Endothelial cell of umbilical vein (primary cell): Measurements from ENCODE around the gene MYT1. TPM values are rescaled to one million over a fixed set of nuclear protein-coding genes. Genes with fewer than 3 reads are reported as not detected.

Experiments used
- BruUV-seq: library from RNA; stranded (reverse); fragments of 400-500 nt; replicated peaks from 2 replicates; lab custom pipeline; 2021; lab: Mats Ljungman, UMichigan
- CTCF ChIA-PET: fragments of 300-600, 350-600 bp; sonication (Branson Sonifier 250); formaldehyde crosslinking; loops from one replicate; lab custom pipeline; 2021; ENCODE audit warnings: antibody characterized with exemption, inconsistent platforms; lab: Charles Lee
- POLR2A ChIA-PET: fragments of 300-600, 350-600 bp; sonication (Branson Sonifier 250); formaldehyde crosslinking; loops from one replicate; lab custom pipeline; 2021; ENCODE audit warnings: antibody characterized with exemption, inconsistent platforms; lab: Charles Lee
- DNase-seq: peaks from one replicate; pipeline ENCODE4 v3.0.0-alpha.2; 2011; ENCODE audit warnings: low read depth, low spot score
- FAIRE-seq: peaks from 2 replicates; lab custom pipeline; 2011; peaks lifted over from hg19 to GRCh38; lab: Jason Lieb, UNC
- H2AFZ ChIP-seq: 2 replicates; pipeline ENCODE4 v1.6.0; 2012; ENCODE audit warnings: low read depth, low read length, control low read depth, inconsistent platforms
- H3K27ac ChIP-seq: 2 replicates; pipeline ENCODE4 v1.5.1; 2011; ENCODE audit warnings: low read depth, mild to moderate bottlenecking, control low read depth, low read length, moderate library complexity; ENCODE audit not compliant: insufficient read depth
- H3K27me3 ChIP-seq, 2 experiments: 2 replicates each; pipeline versions ENCODE4 v1.6.0 to v1.6.1; 2011; ENCODE audit warnings: low read length in 2 of 2, mixed read lengths in 1 of 2; ENCODE audit not compliant: control insufficient read depth in 2 of 2, insufficient read depth in 2 of 2
- H3K36me3 ChIP-seq, 2 experiments: 2 replicates in 1 of 2; 3 replicates in 1 of 2; pipeline ENCODE4 v1.5.1; 2011; ENCODE audit warnings: low read length in 2 of 2, mild to moderate bottlenecking in 1 of 2, moderate library complexity in 1 of 2; ENCODE audit not compliant: control insufficient read depth in 2 of 2, insufficient read depth in 2 of 2; ENCODE audit errors: extremely low read depth in 1 of 2
- H3K4me1 ChIP-seq: 3 replicates; pipeline ENCODE4 v1.5.1; 2011; ENCODE audit warnings: mild to moderate bottlenecking, low read length; ENCODE audit not compliant: control insufficient read depth, insufficient read depth; ENCODE audit errors: extremely low read depth
- H3K4me2 ChIP-seq: 2 replicates; pipeline ENCODE4 v1.6.1; 2011; ENCODE audit warnings: low read length, control low read depth, mixed read lengths; ENCODE audit not compliant: insufficient read depth
- H3K4me3 ChIP-seq, 3 experiments: fragments of 200-600 bp in 1 of 3; sonication (generic), shearing (Covaris generic) in 1 of 3; replicated peaks in 1 of 3; 2 replicates each; pipeline ENCODE4 v1.5.1; 2011 to 2016; ENCODE audit warnings: control low read depth in 3 of 3, low read length in 3 of 3, mild to moderate bottlenecking in 2 of 3, inconsistent platforms in 1 of 3, low read depth in 1 of 3, moderate library complexity in 1 of 3; ENCODE audit not compliant: insufficient read depth in 1 of 3
- H3K79me2 ChIP-seq: 2 replicates; pipeline ENCODE4 v1.6.0; 2012; ENCODE audit warnings: low read length, inconsistent platforms; ENCODE audit not compliant: control insufficient read depth, insufficient read depth
- H3K9ac ChIP-seq: replicated peaks from 2 replicates; pipeline ENCODE3; 2011; ENCODE audit warnings: low read length, control low read depth; ENCODE audit not compliant: insufficient read depth; ENCODE audit errors: extremely low read depth
- H3K9me1 ChIP-seq: replicated peaks from 3 replicates; pipeline ENCODE4 v1.6.0; 2011; ENCODE audit warnings: mild to moderate bottlenecking, low read length; ENCODE audit not compliant: control insufficient read depth, insufficient read depth; ENCODE audit errors: extremely low read depth
- H3K9me3 ChIP-seq: replicated peaks from 2 replicates; pipeline ENCODE4 v1.5.1; 2012; ENCODE audit warnings: low read length, inconsistent platforms; ENCODE audit not compliant: control insufficient read depth, insufficient read depth
- H4K20me1 ChIP-seq: replicated peaks from 2 replicates; pipeline ENCODE3; 2011; ENCODE audit warnings: mild to moderate bottlenecking, low read length; ENCODE audit not compliant: control insufficient read depth, insufficient read depth; ENCODE audit errors: extremely low read depth
- CTCF ChIP-seq, 2 donors: IDR thresholded peaks; 1 replicate in 1 of 2; 2 replicates in 1 of 2; pipeline ENCODE4 v1.5.1; 2011; ENCODE audit warnings: low read length in 2 of 2, mild to moderate bottlenecking in 2 of 2, moderate library complexity in 2 of 2, control low read depth in 1 of 2, inconsistent platforms in 1 of 2, low read depth in 1 of 2; ENCODE audit not compliant: insufficient read depth in 1 of 2; ENCODE audit errors: extremely low read depth in 1 of 2
- EZH2 ChIP-seq: IDR thresholded peaks from 2 replicates; pipeline ENCODE4 v1.6.1; 2012; ENCODE audit warnings: borderline replicate concordance, low read depth, mild to moderate bottlenecking, moderate library complexity, low read length, inconsistent platforms; ENCODE audit not compliant: severe bottlenecking
- FOS ChIP-seq: IDR thresholded peaks from 2 replicates; pipeline ENCODE4 v1.6.1; 2011; ENCODE audit warnings: mild to moderate bottlenecking, low read length, moderate library complexity, borderline replicate concordance; ENCODE audit not compliant: insufficient read depth
- GATA2 ChIP-seq: IDR thresholded peaks from 2 replicates; pipeline ENCODE4 v1.7.0; 2011; ENCODE audit warnings: low read depth, mild to moderate bottlenecking, moderate library complexity, mixed read lengths, low read length; ENCODE audit not compliant: insufficient read length, insufficient read depth
- JUN ChIP-seq: IDR thresholded peaks from 2 replicates; pipeline ENCODE4 v1.6.1; 2011; ENCODE audit warnings: borderline replicate concordance, low read depth; ENCODE audit not compliant: insufficient read length, insufficient read depth
- MAX ChIP-seq: IDR thresholded peaks from 2 replicates; pipeline ENCODE4 v1.6.1; 2011; ENCODE audit not compliant: insufficient read depth, insufficient read length
- MYC ChIP-seq: IDR thresholded peaks from one replicate; pipeline ENCODE4 v1.6.1; 2011; ENCODE audit warnings: mild to moderate bottlenecking, low read depth, low read length
- POLR2A ChIP-seq: IDR thresholded peaks from 2 replicates; pipeline ENCODE4 v1.6.1; 2012; ENCODE audit warnings: low read depth, mild to moderate bottlenecking, control low read depth, low read length
- POLR2AphosphoS5 ChIP-seq: IDR thresholded peaks from 2 replicates; pipeline ENCODE4 v1.6.1; 2012; ENCODE audit warnings: low read depth, mild to moderate bottlenecking, control low read depth, low read length, moderate library complexity; ENCODE audit not compliant: insufficient read depth
- dilution Hi-C: fragments of 300-500 bp; cut with MboI; formaldehyde crosslinking; loops from one replicate; pipeline ENCODE4 v1.15.0; 2019; ENCODE audit warnings: low sequenced_read_pairs; ENCODE audit not compliant: extremely low pct_ligation_motif_present
- intact Hi-C: fragments of 100-400 bp; cut with micrococcal nuclease; formaldehyde crosslinking; loops from one replicate; pipeline ENCODE4 v1.10.0; 2022
- polyA plus RNA-seq, 4 experiments: library from polyadenylated mRNA; depleted of rRNA in 3 of 4; stranded (reverse) in 3 of 4; unstranded in 1 of 4; fragments of >200 nt; gene quantifications; 2 replicates each; pipeline versions ENCODE4 v1.2.1 to v1.2.3, GENCODE V29; 2011 to 2012; ENCODE audit warnings: missing spikeins in 1 of 4
- total RNA-seq: library from RNA; stranded (reverse); gene quantifications from 2 replicates; pipeline ENCODE4 v1.2.3, GENCODE V29; 2021

Gene MYT1
- total and polyA plus RNA-seq, 2 donors (not counting 3 experiments of a cell fraction or from before 2014, with no cell fraction given) = not detected

GRCh38 chr20:64214952-64215351, 50.7 kb downstream of the MYT1 start:
- no peak overlapping the region for H3K4me3 ChIP-seq
- H2AFZ ChIP-seq = no peak overlapping the region
- no TSS peak for BruUV-seq
- ChIA-PET CTCF (no interaction called here), POLR2A (no interaction called here)
- H3K79me2 ChIP-seq = no peaks in the 10 kb centered on the region
- no peak overlapping the region for H3K4me2 ChIP-seq
- H3K36me3 ChIP-seq = no peaks in the 10 kb centered on the region
- no peaks in the 10 kb centered on the region for H3K4me1 ChIP-seq
- no peak for DNase-seq
- dilution Hi-C loops (no loop called here), intact Hi-C loops (no loop called here)
- no peaks in the 10 kb centered on the region for H3K27me3 ChIP-seq
- no peak overlapping the region for H3K9ac ChIP-seq
- no peak overlapping the region for H3K27ac ChIP-seq
- FAIRE-seq = no peak
- H4K20me1 ChIP-seq = no peaks in the 10 kb centered on the region
- H3K9me3 ChIP-seq = no peaks in the 10 kb centered on the region
- TF ChIP-seq EZH2 = no peak
- TF ChIP-seq FOS = no peak
- no peak for TF ChIP-seq MYC
- no peak for TF ChIP-seq JUN
- no peak for TF ChIP-seq POLR2A
- TF ChIP-seq CTCF (IDR thresholded peaks at IDR 0.05; ENCODE audit: extremely low read depth in 1 of 2, insufficient read depth in 1 of 2, low read depth in 1 of 2, low read length in 2 of 2) = no peak
- no peak for TF ChIP-seq POLR2AphosphoS5
- no peak for TF ChIP-seq MAX
- TF ChIP-seq GATA2 = no peak
- no peaks in the 10 kb centered on the region for H3K9me1 ChIP-seq
